Smooth muscle cell (in vitro differentiated cells): Measurements from ENCODE around the gene CIB4. TPM values are rescaled to one million over a fixed set of nuclear protein-coding genes. Genes with fewer than 3 reads are reported as not detected.

Experiments used
- DNase-seq: peaks from one replicate; lab custom pipeline; 2025; ENCODE audit not compliant: unreplicated experiment; lab: John Stamatoyannopoulos, UW
- H2AFZ ChIP-seq: fragments of 200-600 bp; sonication (generic); 2 replicates; pipeline ENCODE4 v1.6.0; 2016; ENCODE audit warnings: antibody characterized with exemption, low read depth, mild to moderate bottlenecking
- H3F3A ChIP-seq: fragments of 200-600 bp; sonication (generic); 2 replicates; pipeline ENCODE4 v1.6.0; 2017; ENCODE audit warnings: antibody characterized with exemption, low read depth
- H3K27ac ChIP-seq: fragments of 200-600 bp; sonication (generic); 2 replicates; pipeline ENCODE4 v1.5.1; 2016; ENCODE audit warnings: low read depth, mild to moderate bottlenecking
- H3K27me3 ChIP-seq: fragments of 200-600 bp; sonication (generic); 2 replicates; pipeline ENCODE4 v1.6.1; 2016; ENCODE audit warnings: low read depth, mild to moderate bottlenecking
- H3K36me3 ChIP-seq: fragments of 200-600 bp; sonication (generic); 2 replicates; pipeline ENCODE4 v1.5.1; 2016; ENCODE audit warnings: low read depth
- H3K4me1 ChIP-seq: fragments of 200-600 bp; sonication (generic); 2 replicates; pipeline ENCODE4 v1.5.1; 2016; ENCODE audit warnings: low read depth
- H3K4me2 ChIP-seq: fragments of 200-600 bp; sonication (generic); 2 replicates; pipeline ENCODE4 v1.6.0; 2016; ENCODE audit warnings: mild to moderate bottlenecking
- H3K4me3 ChIP-seq: fragments of 200-600 bp; sonication (generic); 2 replicates; pipeline ENCODE4 v1.5.1; 2016; ENCODE audit warnings: mild to moderate bottlenecking
- H3K79me2 ChIP-seq: fragments of 200-600 bp; sonication (generic); 2 replicates; pipeline ENCODE4 v1.6.0; 2016; ENCODE audit warnings: low read depth, mild to moderate bottlenecking
- H3K9ac ChIP-seq: fragments of 200-600 bp; sonication (generic); 2 replicates; pipeline ENCODE4 v1.6.0; 2016; ENCODE audit warnings: low read depth
- H3K9me3 ChIP-seq: fragments of 200-600 bp; sonication (generic); replicated peaks from 2 replicates; pipeline ENCODE4 v1.5.1; 2016; ENCODE audit warnings: low read depth
- H4K20me1 ChIP-seq: fragments of 200-600 bp; sonication (generic); 2 replicates; pipeline ENCODE4 v1.6.0; 2016; ENCODE audit warnings: low read depth
- WGBS: methylation state at CpG from one replicate; pipeline ENCODE4 v1.1.7; 2016; ENCODE audit warnings: low lambda C conversion rate; 5-methylcytosine and 5-hydroxymethylcytosine counted together
- polyA plus RNA-seq: library from polyadenylated mRNA; unstranded; fragments of >200 nt; fragmentation: Nextera tagmentation; extraction: Ambion mirVana; gene quantifications from 2 replicates; pipeline ENCODE4 v1.2.1, GENCODE V29; 2016
- total RNA-seq: library from RNA; depleted of rRNA; stranded (reverse); fragments of >200 nt; gene quantifications from 2 replicates; pipeline ENCODE4 v1.2.3, GENCODE V29; 2014
- TF ChIP-seq, protein P1 (sequence below): fragments of 200-600 bp; sonication (generic); IDR thresholded peaks from 2 replicates; pipeline ENCODE4 v1.5.1; 2017; ENCODE audit warnings: borderline replicate concordance, mild to moderate bottlenecking, antibody characterized with exemption; ENCODE audit not compliant: insufficient read depth, poor library complexity, severe bottlenecking

Gene CIB4
- total and polyA plus RNA-seq, 2 experiments from 2014 or later: not detected

DNA sequence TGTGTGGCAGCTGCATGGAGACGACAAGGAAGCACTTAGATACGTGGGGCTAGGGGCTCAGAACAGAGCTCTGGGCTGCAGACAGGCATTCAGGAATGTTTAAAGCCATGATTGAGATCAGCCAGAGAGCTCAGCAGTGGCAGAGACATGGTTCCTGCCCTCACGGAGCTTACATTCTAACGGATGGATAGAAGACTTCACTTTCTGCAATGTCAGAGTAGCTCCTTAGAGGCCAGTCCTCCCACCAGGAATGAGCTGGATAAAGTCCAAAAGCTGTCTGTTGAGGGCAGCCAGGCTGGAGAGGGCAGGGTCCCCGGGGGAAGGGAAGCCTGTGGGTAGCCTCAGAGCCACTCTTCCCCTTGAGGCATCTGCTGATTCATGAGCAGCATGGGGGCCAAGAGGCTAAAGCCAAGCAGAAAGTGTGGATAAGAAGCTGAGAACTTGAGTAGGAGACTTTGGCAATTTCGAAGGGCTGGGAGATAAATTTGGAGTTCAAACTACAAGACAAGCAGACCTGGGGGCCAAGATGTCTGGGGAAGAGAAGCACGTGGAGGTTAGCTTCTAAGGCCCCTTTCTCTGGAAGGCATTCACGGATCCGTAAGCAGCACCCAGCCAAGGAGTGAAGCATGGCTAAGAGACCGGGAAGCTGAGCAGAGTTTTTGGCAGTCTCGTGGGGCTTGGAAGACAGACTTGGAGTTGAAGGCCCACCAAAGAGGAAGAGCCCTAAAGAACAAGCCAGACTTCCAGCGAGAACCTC is 9.7 kb upstream of the CIB4 start:
- no peaks in the 10 kb centered on the region for H3K9me3 ChIP-seq
- peaks cover 23% of the 10 kb centered on the region for H3K4me1 ChIP-seq
- peaks cover 21% of the 10 kb centered on the region for H3F3A ChIP-seq
- H2AFZ ChIP-seq: no peak overlapping the region
- H3K79me2 ChIP-seq: no peaks in the 10 kb centered on the region
- peak overlapping the region; percentile 66 for H3K27ac ChIP-seq
- no peak overlapping the region for H3K4me3 ChIP-seq
- H3K27me3 ChIP-seq: no peaks in the 10 kb centered on the region
- no peaks in the 10 kb centered on the region for H3K36me3 ChIP-seq
- no peak overlapping the region for H3K9ac ChIP-seq
- DNase-seq: no peak
- TF ChIP-seq, protein P1, sequence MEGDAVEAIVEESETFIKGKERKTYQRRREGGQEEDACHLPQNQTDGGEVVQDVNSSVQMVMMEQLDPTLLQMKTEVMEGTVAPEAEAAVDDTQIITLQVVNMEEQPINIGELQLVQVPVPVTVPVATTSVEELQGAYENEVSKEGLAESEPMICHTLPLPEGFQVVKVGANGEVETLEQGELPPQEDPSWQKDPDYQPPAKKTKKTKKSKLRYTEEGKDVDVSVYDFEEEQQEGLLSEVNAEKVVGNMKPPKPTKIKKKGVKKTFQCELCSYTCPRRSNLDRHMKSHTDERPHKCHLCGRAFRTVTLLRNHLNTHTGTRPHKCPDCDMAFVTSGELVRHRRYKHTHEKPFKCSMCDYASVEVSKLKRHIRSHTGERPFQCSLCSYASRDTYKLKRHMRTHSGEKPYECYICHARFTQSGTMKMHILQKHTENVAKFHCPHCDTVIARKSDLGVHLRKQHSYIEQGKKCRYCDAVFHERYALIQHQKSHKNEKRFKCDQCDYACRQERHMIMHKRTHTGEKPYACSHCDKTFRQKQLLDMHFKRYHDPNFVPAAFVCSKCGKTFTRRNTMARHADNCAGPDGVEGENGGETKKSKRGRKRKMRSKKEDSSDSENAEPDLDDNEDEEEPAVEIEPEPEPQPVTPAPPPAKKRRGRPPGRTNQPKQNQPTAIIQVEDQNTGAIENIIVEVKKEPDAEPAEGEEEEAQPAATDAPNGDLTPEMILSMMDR: no peak
- H3K4me2 ChIP-seq: peak overlapping the region; percentile 56
- no peaks in the 10 kb centered on the region for H4K20me1 ChIP-seq
- WGBS: 67% methylated on average over 12 of the region's 12 CpGs

DNA sequence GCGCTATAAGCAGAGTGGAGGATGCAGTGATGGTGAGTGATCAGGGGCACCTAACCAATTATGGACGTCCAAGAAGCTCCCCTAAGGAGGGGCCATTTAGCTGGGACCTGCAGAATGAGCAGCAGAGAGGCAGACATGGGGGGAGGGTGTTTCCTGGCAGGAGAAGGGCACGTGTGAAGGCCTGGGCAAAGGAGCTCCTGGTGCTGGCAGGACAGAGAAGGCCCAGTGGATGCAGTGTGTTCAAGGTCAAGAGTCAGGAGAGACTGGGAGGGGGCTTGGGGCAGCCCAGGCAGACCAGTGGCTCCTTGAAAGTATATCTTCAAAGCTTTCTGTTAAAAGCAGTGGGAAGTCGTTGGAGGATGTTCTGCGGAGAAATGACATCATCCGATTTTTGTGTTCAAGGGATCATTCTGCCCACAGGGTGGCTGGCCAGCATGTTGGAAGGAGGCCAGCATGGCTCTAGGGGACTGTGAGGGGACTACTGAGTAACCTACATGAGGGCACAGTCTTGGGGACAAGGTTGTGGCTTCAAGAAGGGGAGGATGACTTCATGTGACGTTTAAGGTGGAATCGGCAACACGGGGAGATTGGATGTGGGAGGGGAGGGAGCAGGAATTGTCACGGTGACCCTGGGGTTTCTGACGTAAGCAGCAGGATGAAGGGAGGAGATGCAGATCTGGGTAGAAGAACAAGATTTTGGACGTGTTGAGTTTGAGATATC is 9.0 kb upstream of the CIB4 start:
- Histone ChIP-seq H4K20me1 (no peaks in the 10 kb centered on the region), H3K27ac (peak overlapping the region; percentile 66), H3K4me1 (peaks cover 23% of the 10 kb centered on the region), H3K27me3 (no peaks in the 10 kb centered on the region), H3K36me3 (no peaks in the 10 kb centered on the region), H3K9me3 (no peaks in the 10 kb centered on the region), H2AFZ (no peak overlapping the region), H3F3A (peaks cover 21% of the 10 kb centered on the region), H3K79me2 (no peaks in the 10 kb centered on the region), H3K4me3 (no peak overlapping the region), H3K4me2 (peak overlapping the region; percentile 56), H3K9ac (no peak overlapping the region)
- TF ChIP-seq, protein P1: no peak
- DNase-seq: no peak
- 64% methylated on average over 12 of the region's 12 CpGs for WGBS

DNA sequence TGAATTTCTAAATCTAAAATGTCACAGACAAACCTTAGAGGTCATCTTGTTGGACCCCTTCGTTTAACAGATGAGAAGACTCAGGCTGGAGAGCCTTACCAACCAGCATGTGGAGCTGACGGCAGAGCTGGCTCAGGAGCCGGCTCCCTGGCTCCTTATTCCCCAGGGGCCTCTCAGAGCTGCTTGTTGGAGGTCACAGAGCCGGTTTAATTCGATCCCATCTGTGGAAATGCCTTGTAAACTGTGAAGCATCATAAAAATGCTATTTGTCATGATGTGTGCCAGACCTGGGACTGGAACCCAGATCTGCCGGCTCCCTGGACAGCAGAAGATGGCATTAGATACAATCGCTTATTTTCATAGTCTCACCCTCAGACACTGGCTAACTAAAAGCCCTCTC is 8.2 kb upstream of the CIB4 start:
- Histone ChIP-seq H3K9me3 (no peaks in the 10 kb centered on the region), H4K20me1 (no peaks in the 10 kb centered on the region), H3K79me2 (no peaks in the 10 kb centered on the region), H3K27me3 (no peaks in the 10 kb centered on the region), H3K36me3 (no peaks in the 10 kb centered on the region), H3K4me1 (peaks cover 20% of the 10 kb centered on the region), H2AFZ (no peak overlapping the region), H3K4me2 (no peak overlapping the region), H3K27ac (peak overlapping the region; percentile 66), H3F3A (peaks cover 21% of the 10 kb centered on the region), H3K9ac (no peak overlapping the region), H3K4me3 (no peak overlapping the region)
- TF ChIP-seq, protein P1: no peak
- DNase-seq: no peak
- WGBS: 22% methylated on average over 7 of the region's 7 CpGs
